ENCODE data around the gene RNF224.

RNF224 gene

DNA sequence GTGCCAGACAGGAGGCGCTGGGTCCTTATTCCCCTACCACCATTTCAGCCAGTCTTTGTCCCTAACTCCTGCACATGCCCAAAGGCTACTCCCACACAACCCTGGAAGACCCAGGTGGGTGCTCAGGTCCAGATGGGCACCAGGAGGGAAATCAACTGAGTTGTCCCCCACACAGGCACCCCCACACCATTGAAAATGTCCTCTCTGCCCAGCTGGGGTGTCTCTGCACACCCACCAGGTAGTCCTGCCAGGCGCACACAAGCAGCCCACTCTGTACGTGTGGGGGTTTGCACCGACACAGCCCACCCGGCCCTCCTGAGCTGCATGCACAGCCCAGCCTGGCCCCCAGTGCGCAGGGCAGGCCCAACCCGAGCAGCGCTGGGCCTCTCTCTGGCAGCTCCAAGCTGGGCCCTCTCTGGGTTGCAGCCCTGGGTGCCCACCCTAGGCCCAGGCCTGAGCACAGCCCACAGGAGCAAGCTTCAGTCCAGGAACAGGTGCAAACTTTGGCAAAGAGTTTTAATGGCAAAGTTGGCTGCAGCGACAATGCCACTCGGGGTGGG lies 7.5 kb upstream of the RNF224 start:
- DNase-seq (ENCODE audit: low read depth), result no peak
- no peak overlapping the region for H3K4me3 ChIP-seq (ENCODE audit: low read length)
- TF ChIP-seq, protein P1, sequence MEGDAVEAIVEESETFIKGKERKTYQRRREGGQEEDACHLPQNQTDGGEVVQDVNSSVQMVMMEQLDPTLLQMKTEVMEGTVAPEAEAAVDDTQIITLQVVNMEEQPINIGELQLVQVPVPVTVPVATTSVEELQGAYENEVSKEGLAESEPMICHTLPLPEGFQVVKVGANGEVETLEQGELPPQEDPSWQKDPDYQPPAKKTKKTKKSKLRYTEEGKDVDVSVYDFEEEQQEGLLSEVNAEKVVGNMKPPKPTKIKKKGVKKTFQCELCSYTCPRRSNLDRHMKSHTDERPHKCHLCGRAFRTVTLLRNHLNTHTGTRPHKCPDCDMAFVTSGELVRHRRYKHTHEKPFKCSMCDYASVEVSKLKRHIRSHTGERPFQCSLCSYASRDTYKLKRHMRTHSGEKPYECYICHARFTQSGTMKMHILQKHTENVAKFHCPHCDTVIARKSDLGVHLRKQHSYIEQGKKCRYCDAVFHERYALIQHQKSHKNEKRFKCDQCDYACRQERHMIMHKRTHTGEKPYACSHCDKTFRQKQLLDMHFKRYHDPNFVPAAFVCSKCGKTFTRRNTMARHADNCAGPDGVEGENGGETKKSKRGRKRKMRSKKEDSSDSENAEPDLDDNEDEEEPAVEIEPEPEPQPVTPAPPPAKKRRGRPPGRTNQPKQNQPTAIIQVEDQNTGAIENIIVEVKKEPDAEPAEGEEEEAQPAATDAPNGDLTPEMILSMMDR (IDR thresholded peaks at IDR 0.05; ENCODE audit: insufficient read depth, low read depth, low read length, missing control alignments), result no peak

GRCh38 chr9:137220317-137221094 lies 6.8 kb upstream of the RNF224 start:
- TF ChIP-seq, protein P1 (IDR thresholded peaks at IDR 0.05; ENCODE audit: insufficient read depth, low read depth, low read length, missing control alignments), result no peak
- DNase-seq (ENCODE audit: low read depth), result no peak
- H3K4me3 ChIP-seq (ENCODE audit: low read length), result no peak overlapping the region

GRCh38 chr9:137221095-137221505 lies 6.2 kb upstream of the RNF224 start:
- TF ChIP-seq, protein P1 (IDR thresholded peaks at IDR 0.05; ENCODE audit: insufficient read depth, low read depth, low read length, missing control alignments), result no peak
- no peak overlapping the region for H3K4me3 ChIP-seq (ENCODE audit: low read length)
- DNase-seq (ENCODE audit: low read depth), result no peak

- TF ChIP-seq, protein P1 (IDR thresholded peaks at IDR 0.05; ENCODE audit: insufficient read depth, low read depth, low read length, missing control alignments), result no peak
- DNase-seq (ENCODE audit: low read depth), result no peak
- H3K4me3 ChIP-seq (ENCODE audit: low read length), result peak overlapping the region; percentile 30
Observed at GRCh38 chr9:137221506-137222111, 5.7 kb upstream of the RNF224 start.

DNA sequence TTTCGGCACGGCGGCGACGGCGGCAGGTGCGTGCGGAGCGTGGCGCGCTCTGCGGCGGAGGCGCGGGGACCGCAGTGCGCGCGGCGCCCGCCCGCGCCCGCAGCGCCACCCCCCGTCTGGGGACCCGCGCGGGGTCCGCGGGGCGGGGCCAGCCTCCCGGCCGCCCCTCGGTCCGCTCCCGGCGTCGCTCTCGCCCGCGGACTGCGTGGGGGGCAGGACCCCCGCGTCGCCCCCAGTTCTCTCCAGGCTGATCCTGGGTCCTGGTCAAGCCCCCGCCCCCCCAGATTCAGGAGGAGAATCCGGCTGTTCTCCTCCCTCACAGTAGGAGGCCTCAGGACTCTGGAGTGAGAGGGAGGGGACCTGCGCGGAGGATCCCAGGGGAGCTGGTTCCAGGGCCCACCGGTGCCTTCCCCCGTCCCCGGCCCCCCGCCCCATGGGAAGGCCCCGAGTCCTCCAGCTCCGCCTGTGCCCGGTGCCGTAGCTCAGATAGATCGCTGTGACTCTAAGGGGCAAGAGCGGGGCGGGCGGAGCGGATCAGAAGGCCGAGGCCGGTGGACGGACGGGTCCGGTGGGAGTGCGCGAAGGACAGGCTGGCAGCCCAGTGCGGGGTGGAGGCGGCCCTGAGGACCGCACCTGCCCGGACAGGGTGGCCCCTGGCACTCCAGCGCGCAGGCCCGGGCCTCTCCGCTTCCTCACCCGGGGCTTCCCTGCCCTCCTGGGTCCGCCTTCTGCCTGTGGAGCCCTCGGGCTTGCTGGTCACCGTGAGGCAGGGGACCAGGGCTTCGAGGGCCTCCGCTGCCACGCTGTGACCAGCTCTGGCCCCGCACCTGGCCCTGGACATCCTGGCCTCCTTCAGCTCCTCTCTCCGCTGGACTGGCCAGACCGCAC lies 4.9 kb upstream of the RNF224 start, which contains the start of gene RNF208:
Gene RNF208 (minus strand): TSS at position 51 of the 888 bp plus-strand sequence. CDS start 1,028 bp downstream, outside the sequence.
- TF ChIP-seq, protein P1 (IDR thresholded peaks at IDR 0.05; ENCODE audit: insufficient read depth, low read depth, low read length, missing control alignments), result no peak
- DNase-seq (ENCODE audit: low read depth), result no peak
- H3K4me3 ChIP-seq (ENCODE audit: low read length), result peak within 1 kb of the TSS; percentile 64

Data from epithelial cell of esophagus (primary cell).